Measurements from ENCODE around the gene KRT33A. TPM values are rescaled to one million over a fixed set of nuclear protein-coding genes. Genes with fewer than 3 reads are reported as not detected.
"Not testable (repeated sequence)": the region's sequence is repeated elsewhere in the genome, so short reads cannot be mapped to it uniquely, and the experiment has no call there.

The KRT33A gene
- total RNA-seq (2014; rRNA removed; shearing (Covaris generic)): not detected in 2 replicates
- polyA plus RNA-seq (2015; cell fraction: cytosol; rRNA removed): not detected in 2 replicates
- not detected in 2 replicates for polyA plus RNA-seq (2015; cell fraction: nucleus; rRNA removed)

DNA sequence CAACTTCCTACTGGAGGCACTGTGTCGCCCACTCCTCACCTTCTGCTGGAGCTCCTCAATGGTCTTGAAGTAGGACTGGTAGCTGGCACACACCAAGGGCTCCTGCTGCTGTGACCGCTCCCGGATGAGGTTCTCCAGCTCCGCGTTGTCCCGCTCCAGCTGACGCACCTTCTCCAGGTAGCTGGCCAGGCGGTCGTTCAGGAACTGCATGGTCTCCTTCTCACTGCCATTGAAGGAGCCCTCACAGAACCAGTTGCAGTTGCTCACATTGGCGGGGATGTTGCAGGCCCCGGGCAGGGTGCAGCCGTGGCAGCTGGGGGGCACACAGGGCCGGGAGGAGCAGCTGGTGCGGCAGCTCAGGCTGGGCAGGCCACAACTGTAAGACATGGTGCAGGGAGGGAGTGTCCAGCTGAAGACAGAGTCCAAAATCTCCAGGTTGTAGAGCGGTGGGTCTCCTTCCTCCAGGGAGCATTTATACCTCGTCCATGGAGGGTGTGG is at the start of gene KRT33A:
Gene KRT33A (minus strand): TSS at position 448 of the 498 bp plus-strand sequence. CDS start 61 bp downstream, at position 387.
- DNase-seq (ENCODE audit: low read depth, low spot score); in situ Hi-C loops (cut with HindIII; ENCODE audit: low pct_unique_long_range_greater_than_20kb, low sequenced_read_pairs): not testable (repeated sequence)

DNA sequence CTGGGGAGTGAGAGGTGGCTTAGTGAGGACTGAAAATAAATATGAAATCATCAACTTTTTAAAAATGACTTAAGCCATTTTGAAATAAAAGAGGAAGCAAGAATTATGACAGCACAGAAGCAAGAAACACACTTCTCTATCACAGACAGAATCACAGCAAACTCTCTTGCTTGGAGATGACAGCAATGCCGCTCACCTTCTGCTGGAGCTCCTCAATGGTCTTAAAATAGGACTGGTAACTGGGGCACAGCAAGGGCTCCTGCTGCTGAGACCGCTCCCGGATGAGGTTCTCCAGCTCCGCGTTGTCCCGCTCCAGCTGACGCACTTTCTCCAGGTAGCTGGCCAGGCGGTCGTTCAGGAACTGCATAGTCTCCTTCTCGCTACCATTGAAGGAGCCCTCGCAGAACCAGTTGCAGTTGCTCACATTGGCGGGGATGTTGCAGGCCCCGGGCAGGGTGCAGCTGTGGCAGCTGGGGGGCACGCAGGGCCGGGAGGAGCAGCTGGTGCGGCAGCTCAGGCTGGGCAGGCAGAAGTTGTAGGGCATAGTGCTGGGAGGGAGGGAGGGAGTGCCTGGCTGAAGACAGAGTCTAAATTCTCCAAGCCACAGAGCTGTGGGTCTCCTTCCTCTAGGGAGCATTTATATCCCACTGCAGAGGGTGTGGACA is 46.5 kb upstream of the KRT33A start, which contains the start of gene KRT31:
Gene KRT31 (minus strand): TSS at position 613 of the 665 bp plus-strand sequence. CDS start 69 bp downstream, at position 544.
- DNase-seq (ENCODE audit: low read depth, low spot score): no peak
- in situ Hi-C loops (cut with HindIII; ENCODE audit: low pct_unique_long_range_greater_than_20kb, low sequenced_read_pairs): no loop called here

DNA sequence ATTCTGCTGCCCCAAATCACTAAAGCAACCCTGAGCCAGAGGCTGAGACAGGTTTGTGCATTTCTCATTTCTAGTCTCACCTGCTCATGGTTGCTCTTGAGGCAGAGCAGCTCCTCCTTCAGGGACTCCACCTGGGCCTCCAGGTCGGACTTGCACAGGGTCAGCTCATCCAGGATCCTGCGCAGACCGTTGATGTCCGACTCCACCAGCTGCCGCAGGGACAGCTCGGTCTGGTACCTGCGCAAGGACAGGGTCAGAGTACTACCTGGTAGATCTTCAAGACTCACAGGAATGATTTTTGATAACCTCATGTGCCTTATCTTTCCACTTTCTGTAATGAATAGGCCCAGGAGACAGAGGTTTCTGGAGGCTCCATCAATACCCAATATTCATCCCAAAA is 45.7 kb upstream of the KRT33A start:
- in situ Hi-C loops (cut with HindIII; ENCODE audit: low pct_unique_long_range_greater_than_20kb, low sequenced_read_pairs): no loop called here
- DNase-seq (ENCODE audit: low read depth, low spot score): no peak

DNA sequence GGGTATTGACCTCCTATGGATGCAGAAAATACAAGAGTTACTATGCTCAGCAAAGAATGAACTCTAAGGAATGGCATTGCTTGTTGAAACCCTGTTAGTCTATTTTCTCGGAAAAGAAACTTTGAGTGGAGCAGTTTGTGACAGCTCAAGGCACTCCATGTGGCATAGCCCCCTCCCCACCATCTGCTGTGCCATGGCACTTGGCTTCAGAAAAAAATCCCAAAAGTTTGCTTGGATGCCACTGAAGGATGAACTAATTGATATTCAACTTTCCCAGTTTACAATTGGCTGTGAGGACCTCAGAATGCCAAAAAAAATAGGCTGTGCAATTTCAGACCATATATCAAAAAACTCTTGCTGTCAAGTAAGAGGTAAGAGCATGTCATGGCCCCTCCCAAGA is 45.0 kb upstream of the KRT33A start:
- in situ Hi-C loops (cut with HindIII; ENCODE audit: low pct_unique_long_range_greater_than_20kb, low sequenced_read_pairs): no loop called here
- DNase-seq (ENCODE audit: low read depth, low spot score): no peak

DNA sequence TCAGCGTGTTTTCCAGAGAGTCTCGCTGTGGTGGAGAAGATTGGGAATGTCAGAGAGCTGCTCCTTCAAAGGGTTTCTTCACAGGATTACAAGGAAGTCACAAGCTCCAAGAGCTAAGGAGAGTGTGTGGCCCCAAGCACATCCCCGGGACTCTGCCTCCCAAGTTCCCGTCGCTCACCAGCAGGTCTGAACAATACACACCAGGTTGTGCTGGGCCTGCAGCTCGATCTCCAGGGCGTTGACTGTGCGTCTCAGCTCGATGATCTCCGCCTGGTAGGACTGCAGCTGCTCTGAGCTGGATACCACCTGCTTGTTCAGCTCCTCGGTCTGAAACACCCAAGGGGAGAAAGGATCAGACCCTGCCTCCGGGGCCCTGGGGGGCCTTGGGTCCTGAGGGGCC is 44.4 kb upstream of the KRT33A start:
- in situ Hi-C loops (cut with HindIII; ENCODE audit: low pct_unique_long_range_greater_than_20kb, low sequenced_read_pairs); DNase-seq (ENCODE audit: low read depth, low spot score): not testable (repeated sequence)

DNA sequence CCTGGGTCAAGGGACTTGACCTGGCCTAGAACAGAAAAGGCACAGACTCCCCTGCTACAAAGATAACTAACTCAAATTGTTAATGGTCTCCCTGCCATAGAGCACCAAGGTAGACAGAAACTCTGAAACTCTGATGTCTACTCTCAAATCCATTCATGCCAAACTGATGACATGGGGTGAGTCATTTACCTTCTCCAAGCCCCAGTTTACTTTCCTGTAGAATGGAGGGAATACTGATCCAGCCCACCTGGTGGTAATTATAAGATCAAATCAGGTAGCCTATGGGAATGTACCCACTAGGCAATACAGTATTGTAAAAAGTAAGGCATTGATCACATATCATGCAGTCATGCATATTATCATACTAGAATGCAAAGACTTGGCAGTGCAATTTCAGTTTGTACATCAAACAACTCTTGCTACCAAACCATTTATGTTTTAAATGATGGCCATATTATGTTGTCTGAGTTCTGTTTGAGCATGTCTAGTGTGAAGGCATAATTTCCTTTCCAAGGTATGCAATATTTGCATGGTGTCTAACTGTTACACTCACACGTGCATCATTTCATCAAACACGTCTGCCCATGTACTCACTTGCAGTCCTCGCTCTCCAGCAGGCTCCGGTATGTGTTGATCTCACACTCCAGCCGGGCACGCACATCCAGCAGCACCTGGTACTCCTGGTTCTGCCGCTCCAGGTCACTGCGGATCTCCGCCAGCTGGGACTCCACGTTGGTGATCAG is 43.8 kb upstream of the KRT33A start:
- in situ Hi-C loops (cut with HindIII; ENCODE audit: low pct_unique_long_range_greater_than_20kb, low sequenced_read_pairs): no loop called here
- DNase-seq (ENCODE audit: low read depth, low spot score): no peak

DNA sequence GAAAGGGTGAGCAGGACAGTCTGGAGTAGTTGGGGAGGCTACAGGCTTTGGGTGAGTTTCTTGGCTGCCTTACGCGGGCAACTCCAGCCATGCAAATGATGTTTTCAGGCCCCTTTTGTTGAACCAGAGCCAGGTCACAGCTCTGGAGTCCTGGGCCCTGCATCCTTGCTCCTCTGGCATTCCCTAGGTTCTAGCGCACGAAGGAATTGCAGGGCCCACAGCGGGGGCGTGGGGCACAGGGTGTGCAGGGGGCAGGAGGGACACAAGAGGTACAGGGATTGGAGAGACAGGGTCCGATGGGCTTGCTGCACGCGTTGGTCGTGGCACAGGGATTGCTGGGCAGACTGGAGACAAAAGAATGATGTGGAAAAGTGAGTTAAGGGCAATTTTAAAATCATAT is 43.2 kb upstream of the KRT33A start:
- in situ Hi-C loops (cut with HindIII; ENCODE audit: low pct_unique_long_range_greater_than_20kb, low sequenced_read_pairs): no loop called here
- no peak for DNase-seq (ENCODE audit: low read depth, low spot score)

DNA sequence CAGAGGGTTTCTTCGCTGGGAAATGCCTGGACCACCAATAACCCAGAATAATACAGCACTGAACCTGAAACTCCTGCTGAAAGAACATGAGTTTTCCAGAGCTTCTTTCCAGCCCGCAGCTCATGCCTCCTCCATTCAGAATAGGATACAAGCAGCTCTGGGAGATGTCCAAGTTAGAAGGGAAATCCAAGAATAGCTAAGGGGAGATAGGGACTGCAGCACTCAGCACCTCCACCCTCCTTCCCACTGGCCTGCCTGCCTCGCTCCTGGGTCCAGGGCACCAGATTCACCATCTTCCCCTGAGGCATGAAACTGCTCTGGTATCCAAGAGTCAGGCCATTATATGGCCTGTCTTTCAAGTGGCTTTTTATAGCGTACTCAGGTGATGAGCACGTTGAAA is 42.7 kb upstream of the KRT33A start:
- no peak for DNase-seq (ENCODE audit: low read depth, low spot score)
- in situ Hi-C loops (cut with HindIII; ENCODE audit: low pct_unique_long_range_greater_than_20kb, low sequenced_read_pairs): no loop called here

DNA sequence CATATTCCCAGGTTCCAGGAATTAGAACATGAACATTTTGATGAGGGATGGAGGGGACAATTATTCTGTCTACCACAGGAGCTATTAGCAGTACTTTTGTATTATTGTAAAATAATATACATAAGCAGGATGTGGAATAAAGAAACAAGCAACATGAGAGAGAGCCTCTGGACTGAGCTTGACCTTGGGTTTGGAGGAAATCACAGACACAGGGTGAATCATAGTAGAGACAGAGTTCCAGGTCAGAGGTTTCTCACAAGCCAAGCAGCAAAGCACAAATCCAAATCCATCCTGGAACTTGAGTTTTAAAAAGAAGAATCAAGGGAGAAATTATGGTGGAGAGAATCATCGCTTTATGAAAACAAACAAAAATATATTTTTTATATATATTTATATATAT is 41.6 kb upstream of the KRT33A start:
- no peak for DNase-seq (ENCODE audit: low read depth, low spot score)
- in situ Hi-C loops (cut with HindIII; ENCODE audit: low pct_unique_long_range_greater_than_20kb, low sequenced_read_pairs): no loop called here

DNA sequence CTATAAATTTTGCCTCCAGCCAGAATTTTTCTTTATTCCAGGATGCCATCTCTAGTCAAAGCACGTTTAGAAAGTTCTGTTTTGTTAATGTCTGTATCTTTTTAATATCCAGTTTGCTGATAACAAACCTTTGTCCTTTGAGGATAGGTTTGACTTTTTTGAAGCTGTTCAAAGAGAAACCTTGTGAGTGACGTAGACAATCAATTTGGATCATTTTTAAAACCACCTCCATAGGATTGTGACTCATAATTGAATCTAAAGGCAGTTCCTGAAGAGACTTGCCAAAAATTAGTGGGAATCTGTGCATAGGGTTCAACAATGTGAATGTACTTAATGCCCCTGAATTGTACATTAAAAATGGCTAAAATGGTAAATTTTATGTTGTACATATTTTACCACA is 40.9 kb upstream of the KRT33A start:
- in situ Hi-C loops (cut with HindIII; ENCODE audit: low pct_unique_long_range_greater_than_20kb, low sequenced_read_pairs): no loop called here
- DNase-seq (ENCODE audit: low read depth, low spot score): no peak

DNA sequence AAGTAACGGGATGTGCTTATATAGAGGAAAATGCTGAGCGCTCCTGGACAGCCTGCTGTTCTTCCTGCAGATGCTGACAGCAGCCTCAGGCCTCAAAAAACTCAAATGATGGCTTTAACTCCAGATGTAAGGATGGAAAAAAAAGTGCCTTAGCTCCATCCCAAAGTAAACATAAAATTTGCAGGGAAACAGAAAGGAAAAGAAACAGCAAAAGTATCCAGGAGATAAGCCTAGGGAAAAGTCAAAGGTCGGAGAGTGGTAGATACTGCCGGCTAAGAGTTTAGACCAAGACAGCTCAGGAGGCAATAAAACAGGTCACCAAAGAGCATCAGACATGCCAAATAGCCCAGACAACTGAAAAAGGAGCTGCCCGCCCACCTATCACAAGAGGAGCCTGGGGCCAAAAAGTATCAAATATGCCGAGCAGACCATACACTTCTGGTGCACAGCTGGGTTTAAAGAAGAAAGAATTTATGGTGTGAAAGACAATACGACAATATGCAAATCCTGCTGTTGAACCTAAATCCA is 39.8 kb upstream of the KRT33A start:
- in situ Hi-C loops (cut with HindIII; ENCODE audit: low pct_unique_long_range_greater_than_20kb, low sequenced_read_pairs): no loop called here
- no peak for DNase-seq (ENCODE audit: low read depth, low spot score)

DNA sequence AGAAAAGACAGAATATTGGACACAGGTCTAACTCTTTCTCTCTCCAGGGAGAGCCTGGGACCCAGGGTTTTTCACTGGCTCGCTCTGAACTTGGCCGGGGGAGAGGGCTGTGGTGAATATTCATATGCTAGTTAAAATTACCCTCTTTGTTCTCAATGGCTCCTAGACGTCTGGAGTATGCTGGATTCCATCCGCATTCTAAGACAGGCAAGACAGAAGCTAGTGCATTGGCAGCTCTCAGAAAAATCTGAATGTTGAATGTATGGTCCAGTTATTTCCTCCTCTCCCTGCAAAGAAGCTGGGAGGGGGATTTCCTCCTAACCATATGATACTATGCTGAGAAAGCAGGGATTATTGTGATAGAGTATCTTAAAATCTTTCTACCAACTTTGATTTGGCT is 37.0 kb upstream of the KRT33A start:
- in situ Hi-C loops (cut with HindIII; ENCODE audit: low pct_unique_long_range_greater_than_20kb, low sequenced_read_pairs): no loop called here
- no peak for DNase-seq (ENCODE audit: low read depth, low spot score)

DNA sequence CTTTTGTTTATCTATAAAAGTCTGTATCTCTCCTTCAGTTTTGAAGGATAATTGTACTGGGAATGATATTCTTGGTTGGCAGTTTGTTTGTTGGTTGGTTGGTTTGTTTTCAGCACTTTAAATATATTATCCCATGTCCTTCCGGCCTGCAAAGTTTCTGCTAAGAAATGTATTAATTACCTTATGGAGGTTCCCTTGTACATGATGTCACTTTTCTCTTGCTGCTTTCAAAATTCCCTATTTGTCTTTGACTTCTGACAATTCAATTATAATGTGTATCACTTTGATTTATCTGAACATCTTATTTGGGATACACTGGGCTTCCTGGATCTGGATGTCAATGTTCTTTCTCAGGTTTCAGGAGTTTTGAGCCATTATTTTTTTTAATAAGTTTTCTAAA is 35.6 kb upstream of the KRT33A start:
- DNase-seq (ENCODE audit: low read depth, low spot score): no peak
- in situ Hi-C loops (cut with HindIII; ENCODE audit: low pct_unique_long_range_greater_than_20kb, low sequenced_read_pairs): no loop called here

DNA sequence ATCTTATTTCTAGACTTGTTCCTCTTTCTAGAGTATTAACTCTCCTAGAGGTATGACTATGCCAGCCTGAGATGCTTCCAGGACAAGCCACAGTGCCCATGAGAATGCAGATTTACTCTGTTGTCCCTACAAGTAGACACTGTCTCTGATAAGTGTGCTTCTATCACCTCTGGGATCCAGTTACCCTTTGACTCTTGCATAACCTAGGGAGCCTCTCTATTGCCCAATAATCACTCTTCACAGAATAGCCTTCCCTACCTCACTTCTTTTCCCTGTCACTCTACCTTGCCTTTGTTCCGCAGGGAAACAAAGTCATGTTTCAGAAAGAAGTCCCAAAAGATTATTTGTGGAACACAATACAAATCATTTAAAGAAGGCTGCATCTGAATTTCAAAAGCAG is 33.1 kb upstream of the KRT33A start:
- in situ Hi-C loops (cut with HindIII; ENCODE audit: low pct_unique_long_range_greater_than_20kb, low sequenced_read_pairs): no loop called here
- no peak for DNase-seq (ENCODE audit: low read depth, low spot score)

DNA sequence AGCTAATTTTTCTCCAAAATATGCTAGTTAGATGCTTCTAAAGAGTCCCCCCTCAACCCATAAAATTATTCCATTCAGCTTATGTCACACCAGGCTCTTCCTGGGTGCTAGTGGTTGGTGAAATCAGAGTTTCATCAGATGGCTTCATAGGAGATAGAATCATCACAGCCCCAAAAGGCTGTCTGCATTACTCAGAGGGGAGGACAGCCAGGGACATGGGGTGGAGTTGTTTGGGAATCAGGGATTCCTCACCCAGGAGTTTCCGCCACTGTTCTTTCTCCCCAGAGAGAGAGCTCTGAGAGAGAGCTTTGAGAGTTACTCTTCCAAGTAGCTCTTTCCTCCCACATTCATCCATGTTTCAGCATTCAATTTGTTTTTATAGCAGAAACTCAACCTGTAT is 31.8 kb upstream of the KRT33A start:
- no peak for DNase-seq (ENCODE audit: low read depth, low spot score)
- in situ Hi-C loops (cut with HindIII; ENCODE audit: low pct_unique_long_range_greater_than_20kb, low sequenced_read_pairs): no loop called here

DNA sequence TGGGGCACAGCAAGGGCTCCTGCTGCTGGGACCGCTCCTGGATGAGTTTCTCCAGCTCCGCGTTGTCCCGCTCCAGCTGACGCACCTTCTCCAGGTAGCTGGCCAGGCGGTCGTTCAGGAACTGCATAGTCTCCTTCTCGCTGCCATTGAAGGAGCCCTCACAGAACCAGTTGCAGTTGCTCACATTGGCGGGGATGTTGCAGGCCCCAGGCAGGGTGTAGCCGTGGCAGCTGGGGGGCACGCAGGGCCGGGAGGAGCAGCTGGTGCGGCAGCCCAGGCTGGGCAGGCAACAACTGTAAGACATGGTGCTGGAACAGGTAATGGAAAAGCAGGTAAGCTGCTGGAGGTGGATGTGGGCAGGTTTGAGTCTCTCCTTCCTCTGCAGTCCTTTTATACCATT is 31.3 kb upstream of the KRT33A start, which contains the start of gene KRT34:
Gene KRT34 (minus strand): TSS at position 364 of the 400 bp plus-strand sequence. CDS start 60 bp downstream, at position 304.
- in situ Hi-C loops (cut with HindIII; ENCODE audit: low pct_unique_long_range_greater_than_20kb, low sequenced_read_pairs): not testable (repeated sequence)

DNA sequence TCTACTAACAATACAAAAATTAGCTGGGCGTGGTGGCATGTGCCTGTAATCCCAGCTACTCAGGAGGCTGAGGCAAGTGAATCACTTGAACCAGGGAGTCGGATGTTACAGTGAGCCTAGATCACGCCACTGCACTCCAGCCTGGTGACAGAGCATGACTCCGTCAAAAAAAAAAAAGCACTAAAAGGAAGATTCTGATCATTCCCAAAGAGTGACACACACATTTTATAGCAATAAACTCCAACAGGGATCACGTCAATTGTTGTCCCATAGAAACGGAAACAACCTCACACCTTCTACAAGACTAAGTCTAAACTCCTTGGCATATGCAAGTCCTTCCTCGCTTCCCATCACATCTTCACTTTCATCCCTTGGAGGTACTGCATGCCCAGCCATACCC is 29.5 kb upstream of the KRT33A start:
- in situ Hi-C loops (cut with HindIII; ENCODE audit: low pct_unique_long_range_greater_than_20kb, low sequenced_read_pairs); DNase-seq (ENCODE audit: low read depth, low spot score): not testable (repeated sequence)

More for the DNA sequence above, 31.3 kb upstream of the KRT33A start, which contains the start of gene KRT34:
- not testable (repeated sequence) for DNase-seq (ENCODE audit: low read depth, low spot score)

DNA sequence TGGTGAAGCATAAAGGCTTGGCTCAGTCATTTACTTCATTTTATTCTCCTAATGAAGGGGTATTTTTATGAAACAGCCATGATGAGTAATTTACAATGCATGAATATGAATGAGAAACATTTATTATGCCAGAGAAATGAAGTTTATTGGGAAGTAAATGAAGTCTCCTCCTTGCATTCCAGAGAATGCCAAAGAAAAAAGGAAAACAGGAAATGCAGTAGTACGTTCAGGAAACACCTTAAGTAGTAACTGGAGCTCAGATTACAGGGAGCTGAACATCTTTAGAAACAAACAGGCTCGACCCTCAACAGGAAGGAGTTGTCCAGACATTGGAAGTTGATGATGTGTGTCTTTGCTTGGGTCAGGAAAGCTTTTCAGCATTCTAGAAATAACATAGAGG is 26.9 kb upstream of the KRT33A start:
- in situ Hi-C loops (cut with HindIII; ENCODE audit: low pct_unique_long_range_greater_than_20kb, low sequenced_read_pairs): no loop called here
- DNase-seq (ENCODE audit: low read depth, low spot score): no peak

Measured in SK-MEL-5 (cell line).